ENCODE measurements around the gene ANKLE1.
A peak's percentile ranks its signal among the peaks of the same experiment; 100 is the strongest.

ANKLE1 gene

DNA sequence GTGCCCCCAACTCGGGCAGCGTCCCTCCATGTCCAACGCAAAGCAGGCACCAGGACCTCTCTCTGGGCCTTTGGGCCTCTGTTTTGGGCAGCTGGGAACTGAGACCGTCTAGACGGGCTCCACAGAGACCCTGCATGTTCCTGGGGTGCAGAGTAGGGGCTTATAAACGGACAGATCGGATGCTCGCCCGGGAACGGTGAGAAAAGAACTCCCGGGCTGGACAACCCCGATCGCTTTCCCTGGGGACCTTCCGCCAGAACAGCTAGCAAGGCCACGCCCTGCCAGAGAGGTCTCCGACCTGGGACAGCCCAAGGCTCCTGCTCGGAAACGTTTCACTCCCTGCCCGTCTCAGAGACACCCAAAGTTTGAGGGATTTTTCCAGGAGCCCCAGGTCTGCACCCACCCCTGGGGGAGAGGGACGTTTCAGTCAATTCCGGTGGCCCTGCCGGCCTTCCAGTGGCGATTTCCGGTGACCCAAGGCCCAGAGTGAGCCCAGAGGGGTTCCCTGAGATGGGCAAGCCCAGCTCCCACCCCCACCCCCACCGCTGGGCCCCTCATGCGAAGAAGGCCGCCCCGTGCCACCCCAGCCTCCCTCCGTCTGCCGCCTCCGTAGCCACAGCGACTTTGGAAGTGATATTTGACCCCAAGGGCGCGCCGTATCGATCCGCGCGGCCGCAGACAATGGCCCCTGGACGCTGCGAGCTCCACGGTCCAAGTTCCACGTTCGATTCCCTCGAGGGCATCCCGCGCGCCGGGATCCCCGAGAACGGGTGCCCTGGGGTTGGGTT, 37.7 kb upstream of the ANKLE1 start:
- Mint-ChIP-seq H3K36me3 (ENCODE audit: low read depth) (no peaks in the 10 kb centered on the region), H3K4me1 (peaks cover 12% of the 10 kb centered on the region), H3K27me3 (peaks cover 4% of the 10 kb centered on the region)

DNA sequence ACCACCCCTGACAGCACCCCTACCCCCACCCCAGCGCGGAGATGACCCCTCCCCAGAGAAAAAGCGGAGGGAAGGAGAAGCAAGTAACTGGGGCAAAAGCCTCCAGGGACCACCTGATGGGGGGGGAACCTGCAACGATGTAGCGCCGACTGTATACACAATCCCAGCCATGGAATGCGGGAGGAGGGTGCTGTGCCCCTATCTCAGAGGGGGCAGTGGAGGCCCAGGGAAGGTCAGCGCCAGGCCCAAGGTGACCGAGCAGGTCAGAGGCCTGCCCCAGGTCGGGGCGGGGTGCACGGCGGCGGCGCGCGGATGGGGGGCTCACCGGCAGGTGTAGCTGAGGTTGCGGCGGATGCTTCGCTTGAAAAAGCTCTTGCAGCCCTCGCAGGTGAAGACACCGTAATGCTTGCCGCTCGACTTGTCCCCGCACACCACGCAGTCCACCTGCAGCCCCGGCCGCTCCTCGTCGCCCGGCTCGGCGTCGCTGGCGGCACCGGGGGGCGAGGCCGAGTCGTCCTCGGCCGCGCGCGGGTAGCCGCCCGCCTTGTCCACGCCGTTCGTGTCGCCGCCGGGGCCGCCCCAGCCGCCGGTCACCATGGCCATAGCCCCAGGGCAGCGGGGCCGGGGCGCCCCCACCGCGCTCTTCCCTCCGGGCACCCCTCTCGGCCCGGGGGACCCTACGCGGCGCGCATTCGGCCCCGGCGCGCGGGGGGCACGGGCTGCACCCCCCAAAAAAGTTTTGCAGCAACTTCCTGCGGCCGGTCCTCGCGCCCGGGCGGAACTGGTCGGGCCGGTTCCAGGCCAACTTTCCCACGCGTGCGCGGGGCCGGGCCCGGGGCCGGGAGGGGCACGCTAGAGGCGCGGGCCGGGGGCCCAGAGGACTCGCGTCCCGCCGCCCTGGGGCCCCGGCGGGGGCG, 36.8 kb upstream of the ANKLE1 start:
- no peak overlapping the region for H3K27ac Mint-ChIP-seq
- no peaks in the 10 kb centered on the region for H3K9me3 Mint-ChIP-seq
- peaks cover 4% of the 10 kb centered on the region for H3K27me3 Mint-ChIP-seq
- peak overlapping the region; percentile 42 for H3K4me3 Mint-ChIP-seq
- H3K36me3 Mint-ChIP-seq (ENCODE audit: low read depth), result no peaks in the 10 kb centered on the region
- DNase-seq (no peak), ATAC-seq (no peak)
- H3K4me1 Mint-ChIP-seq, result peaks cover 12% of the 10 kb centered on the region

More for the DNA sequence above, 37.7 kb upstream of the ANKLE1 start:
- ATAC-seq (no peak), DNase-seq (no peak)
- Mint-ChIP-seq H3K27ac (no peak overlapping the region), H3K9me3 (no peaks in the 10 kb centered on the region), H3K4me3 (peak overlapping the region; percentile 42)

DNA sequence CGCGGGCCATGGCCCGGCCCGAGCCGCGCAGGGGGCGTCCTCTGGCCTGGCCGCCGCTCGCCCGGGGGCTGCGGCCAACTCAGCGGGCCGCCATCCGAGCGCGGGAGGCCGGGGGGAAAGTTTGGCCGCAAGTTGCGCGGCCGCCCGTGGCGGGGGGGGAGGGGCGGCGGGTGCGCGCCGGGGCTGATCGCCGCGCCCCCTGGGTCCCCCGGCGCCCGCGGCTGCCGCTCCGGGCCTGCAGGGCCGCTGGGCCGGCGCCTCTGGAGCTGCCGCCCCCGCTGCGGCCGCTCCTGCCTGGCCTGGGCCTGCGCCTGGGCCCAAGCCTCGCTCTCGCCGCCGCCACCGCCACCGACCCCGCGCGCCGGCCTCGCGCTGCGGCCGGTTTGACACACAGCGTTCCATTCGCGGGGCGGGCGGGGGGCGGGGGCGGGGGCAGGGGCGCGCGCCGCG, 36.1 kb upstream of the ANKLE1 start, which contains the start of gene NR2F6:
Gene NR2F6 (minus strand): TSS at position 385 of the 450 bp plus-strand sequence. CDS start 699 bp downstream, outside the sequence.
- no peak for ATAC-seq
- Mint-ChIP-seq H3K27me3 (peaks cover 4% of the 10 kb centered on the region), H3K9me3 (no peaks in the 10 kb centered on the region), H3K36me3 (ENCODE audit: low read depth) (no peaks in the 10 kb centered on the region), H3K27ac (no peak within 1 kb of the TSS), H3K4me3 (peak within 1 kb of the TSS; percentile 73), H3K4me1 (peaks cover 12% of the 10 kb centered on the region)
- DNase-seq, result no peak

DNA sequence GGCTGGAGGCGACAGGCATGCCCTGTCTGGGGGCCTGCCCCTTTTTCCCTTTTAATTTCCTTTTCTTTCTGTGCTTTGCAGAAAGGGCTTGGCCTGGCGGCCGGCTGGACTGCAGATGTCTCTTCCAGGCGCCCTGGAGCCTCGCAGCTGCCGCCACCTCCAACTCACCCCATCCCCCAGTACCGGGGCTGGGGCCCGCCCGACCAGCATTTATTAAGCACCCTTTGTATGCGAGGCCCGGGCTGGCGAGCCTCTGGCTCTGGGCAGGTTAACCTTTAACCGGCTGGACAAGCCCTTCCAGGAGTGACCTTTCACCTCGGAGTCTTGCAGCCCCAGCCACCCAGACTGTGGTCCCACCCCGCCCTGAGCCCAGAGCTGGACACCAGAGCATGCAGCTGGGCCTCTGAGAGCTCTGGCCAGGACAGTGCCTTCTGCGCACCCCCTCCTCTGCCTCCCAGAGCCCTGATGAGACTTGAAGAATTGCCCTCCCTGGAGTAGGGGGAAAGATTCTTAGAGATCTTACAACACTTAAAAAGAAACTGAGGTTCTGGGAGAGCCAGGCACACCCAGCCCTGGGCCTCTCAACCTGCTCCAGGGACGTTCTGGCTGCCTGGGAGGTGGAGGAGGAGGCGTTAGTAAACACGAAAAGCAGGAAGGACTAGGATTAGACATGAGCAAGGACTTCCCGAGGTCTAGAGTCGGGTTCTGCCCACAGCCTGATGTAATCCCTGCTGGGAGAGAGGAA, 34.8 kb upstream of the ANKLE1 start:
- ATAC-seq, result no peak
- H3K4me3 Mint-ChIP-seq, result peak overlapping the region; percentile 73
- DNase-seq, result no peak
- no peaks in the 10 kb centered on the region for H3K9me3 Mint-ChIP-seq
- H3K27ac Mint-ChIP-seq, result no peak overlapping the region
- H3K36me3 Mint-ChIP-seq (ENCODE audit: low read depth), result no peaks in the 10 kb centered on the region
- peaks cover 4% of the 10 kb centered on the region for H3K27me3 Mint-ChIP-seq
- H3K4me1 Mint-ChIP-seq, result peaks cover 12% of the 10 kb centered on the region

DNA sequence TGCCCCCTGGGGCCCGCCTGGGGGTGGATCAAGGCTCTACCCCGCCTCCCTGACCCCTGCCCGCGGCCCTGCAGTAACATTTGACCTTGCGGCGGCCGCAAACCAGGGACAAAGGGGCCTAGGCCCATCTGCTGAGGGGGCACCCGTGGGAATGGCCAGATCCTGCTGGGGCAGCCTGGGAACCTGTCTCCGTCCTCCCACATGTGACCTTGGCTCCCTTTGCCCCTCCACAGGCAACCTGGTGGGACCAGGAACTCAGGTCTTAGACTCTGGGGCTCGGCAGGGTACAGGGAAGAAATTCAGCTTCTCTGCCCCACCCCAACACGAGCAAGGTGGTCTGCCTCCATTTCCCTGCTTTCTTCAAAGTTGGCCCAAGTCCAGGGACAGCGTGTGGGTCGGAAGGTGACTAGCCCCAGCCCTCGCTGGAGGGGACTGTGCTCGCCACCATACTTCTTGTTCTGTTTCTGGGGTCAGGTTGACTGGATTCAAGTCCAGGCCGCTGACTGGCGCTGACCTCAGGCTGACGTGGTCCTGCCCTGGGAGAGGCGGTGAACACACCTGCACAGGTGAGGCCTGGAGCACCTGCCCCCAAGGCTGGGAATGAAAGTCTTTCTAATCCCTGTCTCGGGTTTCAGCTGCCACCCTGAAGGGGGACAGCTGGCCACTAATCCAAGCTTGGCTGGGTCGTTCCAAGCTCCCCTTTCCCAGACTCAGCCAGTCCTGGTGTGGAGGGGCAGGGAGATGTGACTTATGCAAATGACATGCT, 33.5 kb upstream of the ANKLE1 start:
- no peaks in the 10 kb centered on the region for H3K9me3 Mint-ChIP-seq
- H3K36me3 Mint-ChIP-seq (ENCODE audit: low read depth), result no peaks in the 10 kb centered on the region
- H3K4me3 Mint-ChIP-seq, result no peak overlapping the region
- H3K27ac Mint-ChIP-seq, result no peak overlapping the region
- peaks cover 12% of the 10 kb centered on the region for H3K4me1 Mint-ChIP-seq
- peaks cover 4% of the 10 kb centered on the region for H3K27me3 Mint-ChIP-seq
- ATAC-seq, result no peak
- DNase-seq, result no peak

DNA sequence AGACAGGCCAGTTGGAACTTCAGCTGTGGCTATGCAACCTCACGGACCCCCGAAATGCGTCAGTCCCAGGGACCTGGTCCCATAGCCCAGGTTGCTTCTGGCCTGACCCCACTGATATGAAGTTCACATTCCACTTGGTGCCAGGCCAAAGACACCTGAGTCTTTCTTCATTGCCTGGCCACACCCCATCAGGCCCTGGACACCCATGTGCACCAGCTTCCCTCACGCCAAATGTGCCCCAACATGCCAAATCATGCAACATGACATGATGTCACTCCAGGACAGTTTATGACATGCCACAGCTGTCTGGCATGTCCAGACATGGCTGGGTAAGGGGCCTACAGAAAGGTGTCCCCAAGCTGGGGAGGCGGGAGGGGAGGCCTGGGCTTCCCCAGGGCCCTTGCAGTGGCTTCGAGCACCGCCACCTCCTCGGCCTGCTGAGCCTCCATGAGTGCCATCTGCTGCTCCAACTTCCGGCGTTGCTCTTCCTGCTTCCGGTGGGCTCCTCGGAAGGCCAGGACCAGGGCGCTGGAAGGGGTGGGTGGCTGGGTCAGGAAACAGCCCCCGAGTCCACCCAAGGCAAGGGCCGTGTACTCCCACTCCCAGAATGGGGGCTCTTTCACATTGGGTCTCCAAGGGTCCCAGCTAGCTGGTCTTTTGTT, 31.7 kb upstream of the ANKLE1 start:
- no peak overlapping the region for H3K4me3 Mint-ChIP-seq
- peaks cover 4% of the 10 kb centered on the region for H3K27me3 Mint-ChIP-seq
- ATAC-seq (no peak), DNase-seq (no peak)
- H3K9me3 Mint-ChIP-seq, result no peaks in the 10 kb centered on the region
- peaks cover 8% of the 10 kb centered on the region for H3K4me1 Mint-ChIP-seq
- H3K27ac Mint-ChIP-seq, result no peak overlapping the region
- H3K36me3 Mint-ChIP-seq (ENCODE audit: low read depth), result no peaks in the 10 kb centered on the region

DNA sequence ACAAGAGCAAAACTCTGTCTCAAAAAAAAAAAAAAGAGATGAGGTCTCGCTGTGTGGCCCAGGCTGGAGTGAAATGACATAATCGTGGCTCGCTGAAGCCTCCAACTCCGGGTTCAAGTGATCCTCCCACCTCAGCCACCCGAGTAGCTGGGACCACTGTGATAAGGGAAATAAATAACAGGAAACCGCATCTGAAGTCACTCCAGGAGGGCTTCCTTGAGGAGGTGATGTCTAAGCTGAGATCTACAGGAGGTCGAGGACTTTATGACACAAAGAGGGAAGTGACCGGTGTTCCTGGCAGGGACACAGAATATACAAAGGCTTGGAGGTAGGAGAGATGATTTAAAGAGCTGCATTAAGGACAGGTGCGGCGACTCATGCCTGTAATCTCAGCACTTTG, 27.1 kb upstream of the ANKLE1 start:
- Mint-ChIP-seq H3K27me3 (no peaks in the 10 kb centered on the region), H3K4me1 (no peaks in the 10 kb centered on the region), H3K4me3 (no peak overlapping the region), H3K27ac (no peak overlapping the region), H3K9me3 (no peaks in the 10 kb centered on the region), H3K36me3 (ENCODE audit: low read depth) (no peaks in the 10 kb centered on the region)
- ATAC-seq (no peak), DNase-seq (no peak)

DNA sequence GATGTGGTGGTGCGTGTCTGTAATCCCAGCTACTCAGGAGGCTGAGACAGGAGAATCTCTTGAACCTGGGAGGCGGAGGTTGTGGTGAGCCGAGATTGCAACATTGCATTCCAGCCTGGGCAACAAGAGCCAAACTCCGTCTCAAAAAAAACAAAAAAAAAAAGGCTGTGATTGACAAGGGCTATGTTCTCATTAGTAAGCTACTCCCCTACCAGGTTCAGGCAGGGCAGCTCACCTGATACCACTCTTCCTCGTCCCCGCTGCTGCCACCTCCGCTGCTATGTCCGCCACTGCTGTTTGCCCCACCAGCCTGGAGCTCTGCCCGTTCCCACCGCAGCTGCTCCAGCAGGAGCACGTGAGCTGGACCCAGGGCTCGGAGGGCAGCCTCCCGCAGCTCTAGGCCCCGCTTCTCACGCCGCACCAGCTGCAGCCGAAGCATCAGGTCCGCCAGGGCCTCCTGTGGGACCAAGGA, 26.5 kb upstream of the ANKLE1 start:
- no peak for ATAC-seq

DNA sequence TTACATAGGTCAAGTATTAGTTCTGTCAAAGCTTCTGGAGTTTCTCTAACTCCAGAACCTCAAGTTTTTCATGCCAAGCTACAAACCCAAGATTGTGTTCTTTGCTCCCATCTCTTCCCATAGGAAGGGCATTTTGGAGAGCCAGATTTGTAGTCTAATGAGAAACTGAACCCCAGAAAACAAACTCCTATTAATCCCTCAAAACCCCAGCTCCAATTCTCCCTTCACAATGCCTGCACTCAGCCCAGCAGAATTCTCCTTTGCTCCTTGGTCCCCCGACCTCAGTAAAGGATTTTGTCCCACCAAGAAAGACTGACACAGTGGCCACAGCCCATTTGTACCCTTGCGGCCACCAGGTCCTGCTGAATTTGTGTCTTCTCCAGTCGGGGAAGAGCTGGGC, 25.6 kb upstream of the ANKLE1 start:
- Mint-ChIP-seq H3K27me3 (peaks cover 3% of the 10 kb centered on the region), H3K36me3 (ENCODE audit: low read depth) (no peaks in the 10 kb centered on the region), H3K9me3 (no peaks in the 10 kb centered on the region), H3K4me3 (no peak overlapping the region), H3K27ac (no peak overlapping the region), H3K4me1 (peaks cover 5% of the 10 kb centered on the region)
- DNase-seq (no peak), ATAC-seq (no peak)

More for the DNA sequence above, 26.5 kb upstream of the ANKLE1 start:
- Mint-ChIP-seq H3K36me3 (ENCODE audit: low read depth) (no peaks in the 10 kb centered on the region), H3K27ac (no peak overlapping the region), H3K4me3 (no peak overlapping the region), H3K4me1 (no peaks in the 10 kb centered on the region), H3K27me3 (no peaks in the 10 kb centered on the region), H3K9me3 (no peaks in the 10 kb centered on the region)
- no peak for DNase-seq

DNA sequence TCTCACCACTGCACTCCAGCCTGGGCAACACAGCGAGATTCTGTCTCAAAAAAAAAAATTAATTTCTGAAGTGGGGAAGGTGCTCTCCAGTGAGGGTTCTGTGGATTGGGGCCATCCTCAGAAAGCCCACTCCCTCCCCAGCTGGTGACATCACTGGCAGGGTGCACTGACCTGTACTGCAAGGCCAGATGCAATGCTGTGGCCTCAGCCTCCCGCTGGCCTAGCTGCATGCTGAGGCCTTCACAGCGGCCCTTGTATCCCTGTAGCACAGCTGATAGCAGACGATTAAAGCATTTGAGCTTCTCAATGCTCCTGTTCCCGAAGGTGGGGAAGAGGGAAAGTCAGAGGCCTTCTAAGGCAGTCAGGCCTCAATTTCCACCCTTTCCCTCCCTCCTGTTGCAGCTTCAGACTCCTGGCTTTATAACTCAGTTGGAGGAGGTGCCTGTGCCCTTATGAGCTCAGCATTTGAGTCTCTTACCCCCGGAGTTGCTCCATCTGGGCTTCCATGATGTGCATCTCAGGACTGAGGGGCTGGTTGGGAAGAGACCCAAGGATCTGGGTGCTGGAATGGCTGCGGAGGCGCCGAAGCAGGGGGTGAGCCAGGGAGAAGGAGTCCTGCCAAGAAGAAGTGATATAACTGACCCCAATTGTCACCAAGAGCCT, 22.5 kb upstream of the ANKLE1 start:
- Mint-ChIP-seq H3K27me3 (peaks cover 3% of the 10 kb centered on the region), H3K4me3 (no peak overlapping the region), H3K36me3 (ENCODE audit: low read depth) (no peaks in the 10 kb centered on the region), H3K9me3 (no peaks in the 10 kb centered on the region), H3K27ac (no peak overlapping the region), H3K4me1 (peaks cover 5% of the 10 kb centered on the region)
- DNase-seq (no peak), ATAC-seq (no peak)

DNA sequence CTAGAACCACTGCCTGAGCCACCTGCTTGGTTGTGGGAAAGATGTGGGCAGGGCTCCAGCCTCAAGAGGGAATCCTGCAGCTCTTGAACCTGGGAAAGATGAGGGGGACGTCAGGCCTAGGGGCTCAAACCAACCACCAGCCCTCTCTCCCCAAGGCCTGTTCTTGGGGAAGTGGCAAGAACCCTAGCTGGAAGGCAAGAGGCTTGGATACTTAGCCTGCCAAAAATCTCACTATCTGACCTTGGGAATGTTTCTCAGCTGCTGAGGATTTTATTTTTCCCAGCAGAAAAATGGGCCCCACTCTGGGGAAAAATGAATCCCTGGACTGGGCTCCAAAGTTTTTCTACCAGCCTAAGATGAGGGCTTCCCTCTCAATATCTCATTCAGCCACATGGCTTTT, 21.8 kb upstream of the ANKLE1 start:
- no peaks in the 10 kb centered on the region for H3K36me3 Mint-ChIP-seq (ENCODE audit: low read depth)
- peaks cover 5% of the 10 kb centered on the region for H3K4me1 Mint-ChIP-seq
- no peak for DNase-seq
- no peak overlapping the region for H3K4me3 Mint-ChIP-seq
- no peak for ATAC-seq
- H3K9me3 Mint-ChIP-seq, result no peaks in the 10 kb centered on the region
- peaks cover 3% of the 10 kb centered on the region for H3K27me3 Mint-ChIP-seq
- H3K27ac Mint-ChIP-seq, result no peak overlapping the region

DNA sequence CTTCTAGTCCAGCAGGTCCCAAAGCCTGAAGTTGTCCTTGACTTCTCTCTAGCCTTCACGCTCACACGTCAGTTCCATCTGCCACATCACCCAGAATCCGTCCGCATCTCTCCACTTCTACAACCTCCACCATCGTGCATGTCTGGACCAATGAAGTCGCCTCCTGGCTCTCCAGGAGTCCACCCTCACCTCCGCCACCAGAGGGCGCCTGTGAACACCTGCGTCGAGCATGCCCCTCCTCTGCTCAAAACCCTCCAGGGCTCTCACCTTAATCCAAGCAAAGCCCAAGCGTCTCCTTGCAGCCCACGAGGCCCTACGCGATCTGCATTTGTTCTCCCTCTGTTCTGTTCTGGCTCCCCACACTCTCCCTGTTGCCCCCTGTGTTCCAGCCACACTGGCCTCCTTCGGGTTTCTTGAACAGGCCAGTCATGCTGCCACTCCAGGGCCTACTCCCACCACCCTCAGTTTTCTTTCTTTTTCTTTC, 20.8 kb upstream of the ANKLE1 start:
- Mint-ChIP-seq H3K9me3 (no peaks in the 10 kb centered on the region), H3K4me3 (no peak overlapping the region), H3K27me3 (peaks cover 3% of the 10 kb centered on the region), H3K27ac (peak overlapping the region; percentile 5), H3K36me3 (ENCODE audit: low read depth) (no peaks in the 10 kb centered on the region), H3K4me1 (peaks cover 5% of the 10 kb centered on the region)
- DNase-seq, result peak; percentile 92
- ATAC-seq, result peak; percentile 100

DNA sequence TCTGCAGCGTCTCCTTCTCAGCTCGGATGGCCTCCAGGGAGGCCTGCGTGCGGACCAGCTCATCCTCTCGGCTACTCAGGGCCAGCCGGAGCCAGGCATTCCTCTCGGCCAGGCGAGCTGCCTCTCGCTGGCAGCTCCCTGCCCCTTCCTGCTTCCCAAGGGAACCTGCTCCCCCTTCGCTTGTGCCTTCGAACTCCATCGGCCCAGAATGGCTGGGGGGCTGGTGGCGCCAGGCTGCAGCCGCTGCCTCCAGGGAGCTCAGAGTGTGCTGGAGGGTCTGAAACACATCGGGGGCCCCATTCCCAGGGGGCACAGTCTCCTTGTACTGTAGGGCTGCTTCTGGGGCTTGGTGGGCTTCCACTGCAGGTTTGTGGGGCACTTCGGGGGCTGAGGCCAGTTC, 19.1 kb upstream of the ANKLE1 start:
- peaks cover 6% of the 10 kb centered on the region for H3K27me3 Mint-ChIP-seq
- H3K4me3 Mint-ChIP-seq, result no peak overlapping the region
- DNase-seq (no peak), ATAC-seq (no peak)
- H3K36me3 Mint-ChIP-seq (ENCODE audit: low read depth), result peaks cover 3% of the 10 kb centered on the region
- no peaks in the 10 kb centered on the region for H3K9me3 Mint-ChIP-seq
- no peak overlapping the region for H3K27ac Mint-ChIP-seq
- H3K4me1 Mint-ChIP-seq, result peaks cover 14% of the 10 kb centered on the region
